ENCODE data around the gene SRGAP3.

Gene SRGAP3

DNA sequence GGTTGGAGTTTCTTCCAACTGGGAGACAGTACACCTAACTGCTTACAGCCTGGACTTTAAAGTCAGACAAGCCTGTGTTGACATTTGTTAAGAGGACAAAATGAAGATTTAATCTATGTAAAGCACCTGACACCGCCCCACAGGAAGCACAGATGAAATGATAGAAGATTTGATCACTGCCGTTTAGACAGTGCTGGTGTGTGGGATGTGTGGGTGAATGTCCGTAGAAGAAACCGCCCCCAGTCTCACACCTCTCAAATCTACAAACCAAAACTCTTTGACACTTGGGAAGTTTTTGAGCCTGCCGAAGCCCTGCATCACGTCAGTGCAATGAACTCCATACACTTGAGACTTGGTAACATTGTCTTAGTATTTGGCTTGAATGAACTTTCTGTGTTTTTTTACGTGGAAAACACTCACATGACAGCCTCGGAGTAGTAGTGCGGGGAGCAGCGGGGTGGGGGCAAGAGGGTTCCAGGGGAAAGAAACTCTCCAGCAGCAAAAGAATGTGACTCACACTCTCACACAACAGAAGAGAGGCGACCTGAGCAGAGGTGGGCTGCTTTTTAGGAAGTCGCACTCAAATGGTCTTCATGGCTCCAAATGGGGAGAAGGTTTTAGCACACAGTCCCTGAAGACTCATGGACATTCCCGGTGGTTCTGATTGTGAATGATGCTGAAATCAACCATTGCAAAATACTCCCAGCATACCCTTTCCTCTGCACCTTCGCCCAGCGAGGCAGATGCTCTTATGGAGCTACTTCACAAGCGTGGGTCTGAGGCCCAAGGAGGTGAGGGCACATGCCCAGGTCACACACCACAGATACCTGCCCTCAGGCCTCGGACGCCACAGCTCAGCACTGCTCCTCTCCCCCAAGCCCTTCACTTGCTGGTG, 79.2 kb downstream of the SRGAP3 start:
- no peak for DNase-seq

DNA sequence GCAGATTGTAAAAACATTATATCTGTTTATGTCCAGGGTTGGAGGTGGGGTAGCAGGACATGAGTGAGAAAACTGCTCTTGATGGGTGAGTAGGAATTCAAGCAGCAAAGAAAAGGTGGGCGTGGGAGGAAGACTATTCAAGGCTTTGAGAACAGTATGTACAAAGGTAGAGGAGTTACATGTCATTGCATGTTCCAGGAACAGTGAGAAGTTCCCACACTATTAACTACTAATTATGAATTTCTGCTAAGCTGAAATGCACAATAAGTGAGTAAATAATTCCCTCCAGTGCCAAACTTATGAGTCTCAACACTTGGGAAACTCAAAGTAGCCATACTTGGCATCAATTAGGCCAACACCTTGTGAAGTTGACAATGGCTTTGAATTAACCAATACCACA, 80.1 kb downstream of the SRGAP3 start:
- no peak for DNase-seq

DNA sequence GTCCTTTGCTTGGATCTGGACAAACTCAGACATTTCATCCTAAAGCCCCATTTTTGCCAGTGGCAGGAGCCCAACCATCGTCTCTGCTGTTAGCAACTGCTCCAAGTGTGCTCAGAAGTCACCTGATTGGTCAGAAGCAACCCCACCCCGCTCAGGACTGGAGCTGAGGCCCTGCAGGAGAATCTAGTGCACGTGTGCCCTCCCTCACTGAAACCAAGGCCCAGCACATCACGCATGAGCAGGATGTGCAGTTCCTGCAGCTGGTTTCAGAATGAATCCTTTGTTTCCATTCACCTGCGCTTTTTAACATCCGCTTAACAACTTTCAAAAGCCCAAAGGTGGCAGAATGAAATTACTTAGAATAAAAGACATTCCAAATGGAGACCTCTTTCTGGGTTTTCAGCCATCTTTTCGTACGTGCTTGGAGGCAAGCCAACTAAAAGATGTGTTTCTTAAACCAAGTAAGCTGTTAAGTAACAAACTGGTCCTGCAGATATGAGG, 81.2 kb downstream of the SRGAP3 start:
- DNase-seq = no peak

DNA sequence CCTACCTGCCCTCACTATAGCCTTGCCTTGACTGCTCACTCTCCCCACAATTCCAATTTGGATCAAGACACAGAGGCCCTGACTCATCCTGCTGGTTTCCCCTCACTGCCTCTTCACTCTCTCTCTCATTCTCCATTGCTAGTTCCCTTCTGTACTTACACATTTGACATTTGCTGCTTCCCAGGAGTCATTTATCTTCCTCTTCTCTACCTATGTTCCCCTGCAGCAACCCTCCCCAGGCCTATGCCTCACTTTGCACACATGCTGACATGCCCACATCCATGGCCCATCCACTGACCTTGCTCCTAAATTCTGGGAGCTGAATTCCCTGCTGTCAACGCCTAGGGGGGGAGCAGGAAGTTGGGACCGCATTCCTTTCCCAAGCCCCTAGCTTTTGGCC, 82.2 kb downstream of the SRGAP3 start:
- no peak for DNase-seq

DNA sequence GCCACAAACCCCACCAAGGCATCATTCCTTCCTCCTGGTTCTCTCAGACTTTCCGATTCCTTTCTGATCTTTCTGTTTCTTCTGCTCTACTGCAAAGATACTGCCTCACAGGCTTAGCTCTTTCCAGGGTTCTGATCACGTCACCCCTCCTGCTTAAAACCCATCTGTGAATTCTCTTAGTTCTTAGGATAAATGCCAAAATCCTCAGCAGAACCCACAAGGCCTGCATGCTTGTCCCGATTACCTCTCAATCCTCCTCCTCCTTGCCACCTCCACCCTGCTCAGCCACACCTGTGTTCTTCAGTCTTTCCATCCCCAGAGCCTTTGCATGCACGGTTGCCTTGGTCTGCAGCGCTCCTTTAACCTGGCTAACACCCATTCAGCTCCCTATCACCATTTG, 84.0 kb downstream of the SRGAP3 start:
- no peak for DNase-seq

DNA sequence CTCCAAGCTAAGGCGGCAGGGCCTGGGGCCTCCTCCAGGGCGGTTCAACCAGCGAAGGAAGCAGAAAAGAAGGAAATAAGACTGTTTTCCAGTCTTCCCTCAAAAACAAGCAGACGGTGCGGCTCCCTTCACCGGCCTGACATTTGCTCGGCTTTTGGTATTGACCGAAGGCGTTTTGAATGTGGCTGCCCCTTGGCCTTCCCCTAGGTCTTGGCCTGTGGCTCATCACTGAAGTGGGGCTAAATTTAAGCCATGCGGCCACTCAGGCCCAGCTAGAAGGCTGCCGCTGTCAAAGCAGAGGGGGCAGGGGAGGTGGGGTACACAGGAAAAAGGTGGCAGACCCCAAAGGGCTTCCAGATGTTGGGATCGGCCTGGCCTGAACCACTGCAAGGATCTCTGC, 86.2 kb downstream of the SRGAP3 start:
- no peak for DNase-seq

DNA sequence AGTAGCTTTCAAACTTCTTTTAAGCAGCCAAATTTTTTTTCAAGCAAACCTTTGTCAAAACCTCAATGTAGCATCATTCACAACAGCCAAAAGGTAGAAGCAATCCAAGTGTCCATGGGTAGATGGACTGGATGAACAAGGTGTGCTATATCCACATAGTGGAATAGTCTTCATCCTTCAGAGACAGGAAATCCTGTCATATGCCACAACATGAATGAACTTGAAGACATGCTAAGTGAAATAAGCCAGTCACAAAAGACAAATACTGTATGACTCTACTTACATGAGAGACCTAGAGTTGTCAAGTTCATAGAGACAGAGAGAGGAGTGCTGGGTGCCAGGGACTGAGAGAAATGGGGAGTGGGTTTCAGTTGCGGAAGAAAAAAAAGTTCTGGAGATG, 87.6 kb downstream of the SRGAP3 start:
- DNase-seq = no peak

DNA sequence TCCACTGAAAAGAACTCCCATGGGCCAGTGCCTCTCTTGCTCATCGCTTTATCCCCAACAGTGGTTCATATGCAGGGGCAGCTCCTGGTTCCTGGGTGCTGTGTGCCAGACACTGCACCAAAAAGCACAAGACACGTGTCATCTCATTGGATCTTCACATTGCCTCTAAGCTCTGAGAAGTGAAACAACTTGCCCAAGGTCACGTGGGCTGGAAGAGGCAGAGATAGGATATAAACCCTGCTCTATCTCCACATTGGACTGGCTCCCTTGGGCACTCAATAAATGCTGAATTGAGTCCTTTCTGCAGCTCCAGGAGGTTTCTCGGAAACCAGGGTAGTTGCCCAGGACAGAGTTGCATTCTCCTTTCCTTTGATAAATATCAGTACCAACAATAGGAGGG, 88.1 kb downstream of the SRGAP3 start:
- DNase-seq = no peak

DNA sequence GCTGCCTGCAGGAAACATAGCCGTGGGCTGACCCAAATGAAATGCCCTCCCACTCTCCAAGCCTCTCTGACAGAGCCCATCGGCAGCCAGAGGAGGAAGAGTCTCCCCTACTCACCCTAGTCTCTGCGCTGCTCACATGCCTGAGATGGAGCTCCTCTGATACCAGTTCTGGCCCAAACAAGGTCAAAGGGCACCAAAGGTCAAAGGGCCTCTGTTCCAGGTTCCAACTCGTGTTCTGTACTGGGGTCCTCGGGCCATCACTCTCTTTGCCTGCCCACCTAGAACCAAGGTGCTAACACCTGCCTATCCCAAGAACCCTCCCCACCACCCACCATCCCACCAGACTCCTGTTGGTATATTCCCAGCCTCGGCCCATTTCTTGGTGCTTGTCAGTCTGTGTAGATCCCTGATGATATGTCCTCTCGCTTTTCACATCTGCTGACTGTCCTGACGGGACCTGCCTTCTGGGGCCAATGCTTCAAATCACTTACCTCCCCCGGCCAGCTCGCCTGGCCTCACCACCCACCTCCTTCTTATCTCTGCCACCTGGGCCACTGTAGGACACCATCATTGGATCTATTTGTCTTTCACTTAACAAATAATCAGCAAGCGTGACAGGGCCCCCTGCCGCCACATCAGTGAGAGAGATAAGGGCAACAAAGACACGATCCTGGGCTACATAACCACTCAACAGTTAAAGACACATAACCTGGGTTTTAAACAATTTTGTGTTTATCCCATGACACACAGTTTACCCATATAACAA, 90.4 kb downstream of the SRGAP3 start:
- no peak for DNase-seq

DNA sequence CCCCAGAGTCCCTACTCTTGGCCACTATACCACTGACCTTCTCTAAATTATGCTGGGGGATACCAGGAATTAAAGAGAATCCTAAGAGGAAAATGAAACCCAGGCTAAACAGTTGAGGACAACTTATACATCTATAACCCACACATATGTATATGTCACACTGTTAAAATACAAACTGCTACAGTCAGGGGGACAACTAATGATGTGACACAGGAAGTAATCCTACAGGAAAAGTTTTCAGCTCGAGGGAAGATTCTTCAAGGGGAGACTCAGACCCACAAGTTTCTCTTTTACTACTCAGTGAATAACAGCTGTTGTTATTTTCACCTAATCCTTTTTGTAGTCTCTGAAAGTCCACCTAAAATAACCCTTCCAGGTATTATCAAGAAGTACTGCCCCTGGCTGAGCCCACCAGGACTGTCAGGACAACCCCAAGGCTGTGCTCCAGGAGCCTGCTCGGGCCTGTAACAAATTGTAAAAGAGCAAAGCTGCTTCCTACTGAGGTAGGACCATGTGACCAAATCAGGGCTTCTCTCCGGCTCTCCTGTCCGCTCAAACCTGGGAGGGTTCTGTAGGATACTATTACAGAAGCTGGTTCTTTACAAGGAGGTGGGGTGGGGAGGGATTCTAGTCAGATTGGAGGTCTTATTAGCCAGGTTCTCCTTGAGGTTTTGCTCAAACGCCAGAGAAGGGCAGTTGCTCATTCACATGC, 91.6 kb downstream of the SRGAP3 start:
- DNase-seq = no peak

DNA sequence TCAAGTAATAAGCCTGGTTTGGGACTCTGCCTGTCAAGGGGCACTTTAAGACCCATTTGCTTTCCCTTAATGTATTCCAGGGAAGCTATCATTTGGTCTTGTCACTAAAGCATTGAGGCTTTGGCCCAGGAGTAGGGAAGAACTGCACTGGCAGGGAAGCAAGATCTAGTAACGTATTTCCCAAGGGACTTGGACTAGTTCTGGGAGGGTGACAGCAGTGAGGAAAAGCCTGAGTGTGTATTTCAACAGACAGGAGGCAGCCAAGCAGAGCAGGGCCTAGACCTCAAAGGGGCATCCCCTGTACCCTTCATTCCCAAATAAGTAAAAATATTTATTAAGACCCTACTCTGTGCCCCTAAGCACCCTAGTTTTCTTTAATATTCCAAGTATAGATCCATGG, 92.8 kb downstream of the SRGAP3 start:
- DNase-seq = no peak

DNA sequence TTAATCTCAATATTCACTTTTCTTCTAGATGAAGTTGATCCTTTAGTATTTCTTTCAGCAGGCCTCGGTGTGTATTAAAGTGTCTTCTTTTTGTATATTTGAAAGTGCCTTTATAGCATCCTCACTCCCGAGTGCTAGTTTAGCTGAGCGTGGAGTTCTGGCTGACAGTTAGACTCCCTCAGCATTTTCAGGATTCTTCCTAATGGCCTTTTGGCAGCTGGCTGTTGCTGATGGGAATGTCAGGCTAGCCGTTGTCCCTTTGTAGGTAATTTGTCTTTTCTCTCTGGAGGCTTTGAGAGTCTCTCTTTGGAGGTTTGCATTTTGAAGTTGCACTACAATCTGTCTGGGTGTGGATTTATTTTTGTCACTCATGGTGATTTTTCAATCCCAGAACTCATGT, 94.4 kb downstream of the SRGAP3 start:
- DNase-seq = no peak

DNA sequence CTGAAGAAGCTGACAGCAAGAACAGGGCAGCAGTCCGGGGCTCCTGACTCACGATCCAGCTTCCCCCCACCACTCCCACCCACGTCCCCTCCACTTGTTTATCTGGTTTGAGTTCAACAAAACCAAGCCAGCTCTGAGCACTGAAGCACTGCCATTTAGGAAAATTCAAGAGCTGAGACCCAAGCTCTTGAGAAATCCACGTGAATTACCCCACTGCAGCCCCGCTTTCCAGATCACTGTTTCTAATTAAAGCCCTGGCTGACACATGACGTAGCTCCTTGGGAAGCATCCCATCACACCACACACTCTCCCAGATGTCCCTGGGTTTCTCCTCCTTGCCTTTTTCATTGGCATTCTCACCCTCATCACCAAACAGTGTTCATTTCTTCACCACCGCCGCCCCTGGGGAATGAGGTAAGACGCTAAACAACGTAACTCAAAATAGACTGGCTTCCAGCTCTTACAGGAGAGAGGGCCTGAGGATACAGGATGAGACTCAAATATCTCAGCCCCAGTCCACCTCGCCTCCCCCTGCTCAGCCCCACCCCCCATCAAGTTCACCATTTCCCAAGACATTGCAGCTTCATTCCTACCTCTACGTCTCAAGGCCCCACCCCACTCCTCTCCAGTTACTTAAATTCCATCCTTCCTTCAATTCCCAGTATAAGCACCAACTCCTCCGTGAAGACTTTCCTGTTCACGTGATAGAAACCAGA, 95.4 kb downstream of the SRGAP3 start:
- no peak for DNase-seq

DNA sequence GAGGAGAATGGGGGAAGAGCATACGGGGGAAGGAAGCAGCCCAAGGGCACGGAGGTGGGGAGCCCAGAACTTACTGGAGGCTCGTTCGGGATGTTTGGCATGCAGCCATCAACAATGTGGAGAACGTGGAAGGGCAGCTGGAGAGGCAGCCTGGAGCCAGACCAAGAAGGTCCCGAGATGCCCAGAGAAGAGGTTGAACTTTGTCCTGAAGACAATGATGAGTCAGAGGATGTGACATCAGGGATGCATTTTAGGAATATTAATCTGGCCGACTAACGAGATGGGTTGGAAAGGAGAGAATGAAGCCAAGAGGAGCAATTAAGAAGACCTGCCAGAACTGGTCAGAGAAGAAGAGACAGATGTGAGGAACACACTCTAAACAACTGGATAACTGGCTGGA, 98.2 kb downstream of the SRGAP3 start:
- no peak for DNase-seq

DNA sequence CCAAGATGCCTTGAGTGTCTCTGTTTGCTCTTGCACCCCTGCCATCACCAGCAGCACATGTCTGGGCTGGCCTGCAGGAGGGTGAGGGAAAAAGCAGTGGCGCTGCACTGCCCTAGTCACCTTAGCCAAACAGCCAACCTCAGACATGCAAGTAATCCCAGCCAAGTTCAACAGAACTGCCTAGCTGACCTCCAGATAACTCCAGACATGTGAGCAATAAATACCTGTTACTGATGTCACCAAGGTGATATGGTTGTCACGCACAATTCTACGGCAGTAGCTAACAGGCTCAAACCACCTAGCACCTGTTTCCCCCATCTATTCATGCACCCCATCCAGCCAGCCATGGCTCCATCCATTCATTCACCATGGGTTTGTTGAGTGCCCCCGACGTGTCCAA, 99.9 kb downstream of the SRGAP3 start:
- no peak for DNase-seq

DNA sequence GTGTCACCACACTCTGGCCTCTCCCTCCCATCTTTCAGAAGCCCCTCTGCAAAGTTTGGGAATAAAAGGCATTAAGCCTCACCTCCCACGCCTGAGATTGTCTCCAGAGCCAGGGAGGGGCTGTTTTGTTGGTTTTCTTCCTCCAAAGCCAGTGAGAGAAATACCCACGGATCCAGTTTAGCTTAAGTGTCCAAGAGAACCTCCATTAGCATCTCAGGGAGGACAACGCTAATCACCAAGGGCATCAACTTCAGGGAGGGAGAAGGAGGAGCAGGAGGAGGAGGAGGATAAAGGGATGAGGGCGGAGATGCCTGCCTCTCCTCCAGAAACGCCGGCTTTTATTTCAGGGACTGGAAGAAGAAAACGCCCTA, 101.6 kb downstream of the SRGAP3 start:
- DNase-seq = no peak

DNA sequence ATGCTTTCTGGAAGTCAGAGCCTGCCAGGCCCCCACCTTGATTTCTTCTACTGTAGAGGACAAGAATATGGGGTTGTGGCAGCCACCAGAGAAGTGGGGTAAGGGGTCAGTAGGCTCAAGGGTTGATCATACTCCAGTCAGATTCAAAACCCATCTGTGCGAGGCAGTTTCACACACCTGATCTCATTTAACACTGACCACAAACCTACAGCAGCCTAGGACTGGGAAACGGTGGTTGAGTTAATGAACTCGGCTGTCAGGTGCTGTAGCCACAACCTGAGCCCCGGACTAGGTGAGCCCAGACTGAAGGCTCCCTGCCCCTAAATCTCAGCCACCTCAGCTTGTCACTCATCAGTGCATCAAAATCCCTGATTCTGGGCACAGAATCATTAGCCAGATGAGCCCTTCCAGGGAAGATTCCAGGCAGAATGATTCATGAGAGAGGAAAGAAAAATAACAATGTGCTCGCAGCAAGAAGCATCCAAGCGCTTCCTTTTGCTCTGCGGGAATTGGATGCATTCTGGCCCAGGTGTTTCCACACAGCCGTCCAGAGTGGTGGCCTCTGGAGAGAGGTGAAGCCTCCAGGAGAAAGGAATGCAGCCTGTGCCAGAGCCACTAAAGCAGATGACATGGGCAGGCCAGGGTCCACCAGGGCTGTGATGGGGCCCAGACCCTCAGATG, 102.1 kb downstream of the SRGAP3 start:
- no peak for DNase-seq

DNA sequence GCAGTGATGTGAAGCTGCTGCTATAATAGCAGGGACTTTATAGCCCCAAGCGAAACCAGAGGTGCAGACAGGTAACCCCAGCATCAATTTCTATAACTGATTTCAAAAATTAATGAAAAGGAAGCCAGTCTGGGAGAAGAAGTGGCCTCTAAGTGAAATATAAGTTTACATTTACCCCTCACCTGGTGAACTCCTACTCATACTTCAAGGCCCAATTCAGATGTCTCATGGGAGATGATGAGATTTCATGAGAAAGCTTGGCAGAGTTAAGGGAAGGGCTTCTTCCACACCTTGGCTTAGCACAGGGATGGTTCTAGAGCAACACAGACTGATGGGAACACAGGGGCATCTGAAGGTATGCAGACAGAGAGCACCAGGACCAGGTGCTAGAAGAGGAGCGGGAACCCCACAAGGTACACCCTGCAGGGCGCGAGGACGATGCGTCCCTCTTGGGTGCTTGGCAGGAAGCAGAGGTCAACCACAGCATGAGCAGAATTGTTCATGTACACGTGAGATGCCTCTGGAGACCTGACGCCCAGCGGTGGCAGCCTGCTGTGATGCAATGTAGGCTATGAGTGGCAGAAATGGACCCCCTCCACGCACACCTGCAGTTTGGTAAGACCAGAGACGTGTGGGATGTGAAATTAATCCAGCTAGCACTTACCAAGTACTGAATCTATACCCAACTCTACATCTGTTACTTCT, 102.9 kb downstream of the SRGAP3 start:
- DNase-seq = no peak

DNA sequence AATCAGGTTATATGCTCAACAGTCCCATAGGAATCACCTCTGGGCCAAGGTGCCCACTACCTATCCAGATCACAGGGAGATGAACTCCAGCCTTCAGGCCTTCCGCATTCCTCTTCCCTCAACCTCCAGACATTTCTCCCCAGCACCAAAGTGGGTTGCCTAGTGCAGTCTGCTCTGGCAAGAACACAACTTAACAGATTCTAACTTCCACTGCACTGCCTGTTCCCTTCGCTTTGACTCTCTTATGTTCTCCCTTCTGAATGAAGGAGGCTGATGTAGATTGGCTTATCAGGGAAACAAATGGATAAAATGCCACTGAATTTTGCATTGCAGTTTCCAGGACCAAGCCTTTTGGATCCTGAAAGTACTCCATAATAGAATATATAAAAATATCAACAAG, 106.3 kb downstream of the SRGAP3 start:
- no peak for DNase-seq

DNA sequence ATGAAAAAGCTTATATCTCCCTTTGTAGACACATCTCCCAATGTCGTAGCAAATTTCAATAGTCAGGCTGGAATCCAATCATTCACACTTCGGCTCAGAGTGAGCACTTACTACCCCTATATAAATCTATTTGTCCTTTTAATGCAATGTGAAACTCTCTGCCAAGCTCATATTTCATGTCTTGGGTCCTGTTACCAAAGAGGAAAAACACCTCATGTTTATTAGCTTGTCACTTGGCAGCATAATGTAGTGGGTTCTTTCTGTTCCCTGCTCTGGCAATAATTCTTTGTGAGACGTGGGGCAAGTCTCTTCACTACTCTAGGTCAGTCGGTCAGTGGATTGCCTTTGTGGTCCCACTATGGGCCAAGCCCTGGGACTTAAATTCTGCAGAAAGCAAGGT, 107.1 kb downstream of the SRGAP3 start:
- no peak for DNase-seq

DNA sequence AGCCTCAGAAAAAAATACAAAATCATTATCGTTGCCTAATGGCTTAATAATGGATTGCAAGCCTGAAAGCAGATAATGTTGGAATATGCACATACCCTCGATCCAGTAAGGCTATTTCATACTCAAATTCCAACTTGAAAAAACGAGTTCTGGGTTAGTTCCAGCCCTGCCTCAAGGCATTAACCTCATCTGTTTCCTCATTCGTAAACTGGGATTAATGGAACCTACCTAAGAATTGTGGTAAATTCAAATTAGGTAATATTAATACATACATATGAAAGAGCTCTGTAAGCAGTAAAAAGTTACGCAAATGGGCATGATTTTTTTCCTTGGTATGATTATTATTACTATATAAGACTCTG, 107.5 kb downstream of the SRGAP3 start:
- DNase-seq = no peak

DNA sequence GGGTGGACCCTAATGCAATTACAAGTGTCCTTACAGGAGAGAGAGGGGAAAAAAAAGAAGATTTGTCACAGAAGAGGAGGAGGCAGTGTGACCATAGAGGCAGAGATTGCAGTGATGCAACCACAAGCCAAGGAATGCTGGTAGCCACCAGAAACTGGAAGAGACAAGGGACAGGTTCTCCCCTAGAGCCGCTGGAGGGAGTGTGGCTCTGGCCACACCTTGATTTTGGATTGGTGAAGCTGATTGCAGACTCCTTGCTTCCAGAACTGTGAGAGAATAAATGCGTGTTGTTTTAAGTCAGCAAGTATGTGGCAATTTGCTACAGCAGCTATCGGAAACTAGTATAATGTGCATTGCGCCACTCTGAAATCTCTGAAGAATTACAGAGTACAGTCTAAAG, 110.1 kb downstream of the SRGAP3 start:
- no peak for DNase-seq
